Stimulated activated naive CD8-positive, alpha-beta T cell treated with anti-CD3 and anti-CD28 coated beads, Interleukin-15, Interleukin-2, amounts not matched to agents 100 ng/mL and 50 ng/mL, for 24 hours (primary cell): ENCODE results near the gene PTPRT.

Experiments
- H3K27ac Mint-ChIP-seq: one replicate; pipeline ENCODE4 v1.8.0; 2021; ENCODE audit warnings: mild to moderate bottlenecking, mixed read lengths
- H3K27me3 Mint-ChIP-seq: one replicate; pipeline ENCODE4 v1.8.0; 2021; ENCODE audit warnings: mixed read lengths
- H3K36me3 Mint-ChIP-seq: one replicate; pipeline ENCODE4 v1.8.0; 2021; ENCODE audit warnings: low read depth, mixed read lengths
- H3K4me1 Mint-ChIP-seq: one replicate; pipeline ENCODE4 v1.8.0; 2021; ENCODE audit warnings: low read depth, mixed read lengths
- H3K4me3 Mint-ChIP-seq: one replicate; pipeline ENCODE4 v1.8.0; 2021; ENCODE audit warnings: mild to moderate bottlenecking, mixed read lengths
- H3K9me3 Mint-ChIP-seq: one replicate; pipeline ENCODE4 v1.8.0; 2021; ENCODE audit warnings: mixed read lengths

The PTPRT gene

DNA sequence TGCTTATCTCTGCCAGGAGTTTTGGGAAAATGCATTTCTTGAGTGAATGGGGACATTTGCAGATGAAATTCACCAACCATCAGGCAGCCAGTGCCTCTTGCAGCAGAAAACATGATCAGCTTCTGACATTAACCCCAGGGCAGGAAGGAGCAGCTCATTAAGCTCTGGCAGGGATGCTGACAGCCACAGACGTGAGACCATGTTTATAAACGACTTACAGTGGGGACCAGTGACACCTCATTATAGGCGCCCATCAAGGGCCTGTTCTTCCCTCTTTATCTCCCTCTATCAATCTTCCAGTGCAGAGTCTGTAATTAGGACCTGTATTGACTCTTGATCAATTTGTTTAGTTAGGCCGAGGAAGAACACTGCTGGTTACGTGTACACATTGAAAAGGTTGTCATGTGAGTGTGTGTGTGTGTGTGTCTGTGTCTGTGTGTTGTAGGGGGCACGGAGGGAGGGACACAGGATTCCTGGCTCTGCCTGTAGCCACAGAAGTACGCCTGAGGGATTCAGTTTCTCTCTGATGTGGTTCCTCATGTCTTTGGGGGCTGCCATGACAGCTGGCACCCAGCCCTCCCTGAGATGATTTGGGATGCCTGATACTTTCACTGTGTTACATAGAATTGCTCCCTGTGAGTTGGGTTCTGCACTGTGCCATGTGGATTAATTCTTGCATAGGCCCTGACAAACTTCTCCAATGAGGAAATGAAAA, 1143.2 kb downstream of the PTPRT start:
- H3K9me3 Mint-ChIP-seq, result no peaks in the 10 kb centered on the region
- no peak overlapping the region for H3K4me3 Mint-ChIP-seq
- no peaks in the 10 kb centered on the region for H3K36me3 Mint-ChIP-seq
- H3K27ac Mint-ChIP-seq, result no peak overlapping the region
- no peaks in the 10 kb centered on the region for H3K27me3 Mint-ChIP-seq
- no peaks in the 10 kb centered on the region for H3K4me1 Mint-ChIP-seq

DNA sequence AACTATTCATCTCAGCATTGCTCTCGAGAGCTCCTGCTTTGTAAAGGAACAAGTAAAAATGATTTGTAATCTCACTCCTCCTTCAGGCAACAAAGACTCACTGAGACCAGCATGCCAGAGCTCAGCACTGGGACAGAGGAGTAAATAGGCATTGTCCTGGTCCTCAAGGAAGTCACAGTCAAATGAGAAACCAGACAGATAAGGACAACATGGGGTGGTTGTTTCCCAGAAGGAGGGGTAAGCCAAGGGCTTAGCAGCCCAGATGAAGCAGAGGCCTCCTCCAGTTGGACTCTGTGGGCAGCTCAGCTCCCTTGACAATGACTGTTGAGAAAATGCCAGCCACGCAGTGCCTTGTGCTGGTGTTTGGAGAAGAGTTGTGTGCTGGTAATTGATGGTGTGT, 1145.8 kb downstream of the PTPRT start:
- H3K9me3 Mint-ChIP-seq, result no peaks in the 10 kb centered on the region
- no peak overlapping the region for H3K27ac Mint-ChIP-seq
- no peaks in the 10 kb centered on the region for H3K4me1 Mint-ChIP-seq
- no peaks in the 10 kb centered on the region for H3K27me3 Mint-ChIP-seq
- H3K36me3 Mint-ChIP-seq, result no peaks in the 10 kb centered on the region
- H3K4me3 Mint-ChIP-seq, result no peak overlapping the region

DNA sequence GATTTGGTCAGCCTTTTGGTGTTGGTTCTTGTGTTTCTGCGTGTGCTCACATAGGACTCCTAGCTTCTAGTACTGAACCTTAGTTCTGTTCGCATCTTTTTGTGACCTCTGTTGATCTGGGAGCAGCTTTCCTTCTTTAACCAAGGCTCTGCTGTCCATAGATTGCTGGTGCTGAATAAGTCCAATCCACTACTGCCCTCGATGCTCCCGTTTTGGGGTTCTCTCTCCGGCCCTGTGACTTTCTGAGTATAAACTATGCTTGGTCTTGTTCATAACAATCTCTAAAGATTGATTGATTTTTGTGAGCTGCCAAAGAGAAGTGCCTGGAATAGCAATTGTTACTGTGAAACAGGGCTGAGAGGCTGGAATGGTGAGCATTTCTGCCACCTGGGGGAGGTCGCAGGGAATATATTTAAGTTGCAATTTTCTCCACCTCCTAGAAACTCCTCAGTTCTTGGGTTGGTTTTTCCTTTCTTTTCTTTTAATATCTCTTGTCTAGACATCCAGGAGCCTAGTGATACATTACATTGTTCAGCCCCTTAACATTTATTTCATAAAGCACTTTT, 1148.6 kb downstream of the PTPRT start:
- Mint-ChIP-seq H3K36me3 (no peaks in the 10 kb centered on the region), H3K27ac (no peak overlapping the region), H3K27me3 (no peaks in the 10 kb centered on the region), H3K9me3 (no peaks in the 10 kb centered on the region), H3K4me3 (no peak overlapping the region), H3K4me1 (no peaks in the 10 kb centered on the region)

DNA sequence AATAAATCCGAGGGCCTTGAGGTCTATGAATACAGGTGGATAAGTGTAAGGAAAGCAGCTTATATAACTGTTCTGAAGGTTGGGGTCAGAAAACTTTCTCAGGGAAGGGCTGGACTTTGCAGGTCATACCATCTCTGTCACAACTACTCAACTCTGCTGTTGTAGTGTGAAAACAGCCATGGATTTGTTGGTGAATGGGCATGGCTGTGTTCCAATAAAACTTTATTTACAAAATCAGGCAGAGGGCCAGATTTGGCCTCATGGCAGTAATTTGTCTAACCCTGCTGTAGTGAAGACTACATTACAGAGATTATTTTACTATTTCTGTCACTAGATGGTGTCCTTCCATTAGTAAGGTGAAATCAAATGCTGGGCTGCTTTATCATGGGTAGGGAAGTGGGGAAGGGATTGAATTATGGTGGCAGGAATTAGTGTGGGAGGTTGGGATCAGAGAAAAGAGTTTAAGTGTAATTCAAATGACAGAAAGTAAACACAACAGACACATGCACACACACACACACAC, 1161.9 kb downstream of the PTPRT start:
- no peak overlapping the region for H3K4me3 Mint-ChIP-seq
- no peaks in the 10 kb centered on the region for H3K27me3 Mint-ChIP-seq
- no peaks in the 10 kb centered on the region for H3K4me1 Mint-ChIP-seq
- H3K9me3 Mint-ChIP-seq, result peaks cover 3% of the 10 kb centered on the region
- H3K27ac Mint-ChIP-seq, result no peak overlapping the region
- H3K36me3 Mint-ChIP-seq, result no peaks in the 10 kb centered on the region

DNA sequence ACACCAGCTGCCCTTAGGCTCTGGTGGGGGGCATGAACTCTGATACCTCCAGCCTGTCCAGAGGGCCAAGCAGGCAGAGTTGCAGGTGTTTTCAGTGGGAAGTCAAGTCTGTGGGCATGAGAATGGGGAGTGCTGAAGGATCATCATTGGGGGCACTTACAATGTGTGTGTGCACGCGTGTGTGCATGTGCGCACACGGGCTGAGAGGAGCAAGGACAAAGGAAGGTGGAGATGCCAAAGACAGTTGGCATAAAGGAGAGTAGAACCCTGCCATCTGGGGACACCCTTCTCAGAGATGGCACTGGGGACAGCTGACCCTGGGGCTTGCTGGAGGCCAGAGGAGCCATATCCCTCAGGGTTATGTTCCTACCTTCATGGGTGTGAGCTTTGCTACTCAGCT, 1163.1 kb downstream of the PTPRT start:
- Mint-ChIP-seq H3K27me3 (no peaks in the 10 kb centered on the region), H3K36me3 (no peaks in the 10 kb centered on the region), H3K4me1 (no peaks in the 10 kb centered on the region), H3K27ac (no peak overlapping the region), H3K4me3 (no peak overlapping the region), H3K9me3 (peaks cover 3% of the 10 kb centered on the region)

DNA sequence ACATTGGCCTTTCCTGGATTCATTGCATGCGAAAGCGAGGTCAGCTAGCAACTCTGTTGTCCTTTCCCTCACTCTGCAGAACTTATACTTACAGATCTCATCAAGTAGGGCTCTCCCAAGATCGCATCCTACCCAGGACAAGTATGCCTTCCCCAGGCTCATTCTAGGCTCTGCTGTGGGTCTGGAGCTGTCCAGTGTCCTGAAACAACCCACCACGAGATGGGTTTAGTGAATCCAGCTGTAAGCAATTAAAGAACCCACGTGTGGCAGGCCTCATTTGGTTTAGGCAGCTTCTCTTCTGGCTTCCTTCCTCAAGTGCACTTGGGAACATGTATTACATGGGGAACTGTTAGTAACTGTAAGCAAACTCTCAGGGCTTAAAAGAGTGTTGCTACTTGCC, 1165.1 kb downstream of the PTPRT start:
- H3K4me1 Mint-ChIP-seq, result no peaks in the 10 kb centered on the region
- H3K27ac Mint-ChIP-seq, result no peak overlapping the region
- peaks cover 3% of the 10 kb centered on the region for H3K9me3 Mint-ChIP-seq
- no peaks in the 10 kb centered on the region for H3K36me3 Mint-ChIP-seq
- no peaks in the 10 kb centered on the region for H3K27me3 Mint-ChIP-seq
- no peak overlapping the region for H3K4me3 Mint-ChIP-seq
